T-helper 2 cell treated with Interferon-gamma antibody and Interleukin-4, amounts not matched to agents 5 μg/mL and 100 μg/mL, for 36 hours (primary cell): ENCODE data around the gene DLG4.
"Not testable (repeated sequence)": the region's sequence is repeated elsewhere in the genome, so short reads cannot be mapped to it uniquely, and the experiment has no call there.

Experiments
- DNase-seq: peaks from one replicate; pipeline ENCODE4 v3.0.0; 2021; ENCODE audit warnings: low spot score
- H3K27ac Mint-ChIP-seq: one replicate; pipeline ENCODE4 v1.8.0; 2021; ENCODE audit warnings: mild to moderate bottlenecking, mixed read lengths
- H3K27me3 Mint-ChIP-seq: one replicate; pipeline ENCODE4 v1.8.0; 2021; ENCODE audit warnings: low read depth, mixed read lengths
- H3K36me3 Mint-ChIP-seq: one replicate; pipeline ENCODE4 v1.8.0; 2021; ENCODE audit warnings: low read depth, mixed read lengths
- H3K4me1 Mint-ChIP-seq: one replicate; pipeline ENCODE4 v1.8.0; 2021; ENCODE audit warnings: low read depth, mixed read lengths
- H3K4me3 Mint-ChIP-seq: one replicate; pipeline ENCODE4 v1.8.0; 2022; ENCODE audit warnings: mild to moderate bottlenecking, moderate library complexity, mixed read lengths
- H3K9me3 Mint-ChIP-seq: one replicate; pipeline ENCODE4 v1.8.0; 2021; ENCODE audit warnings: mixed read lengths

DLG4 gene

GRCh38 chr17:7169565-7169908 is 50.1 kb downstream of the DLG4 start:
- not testable (repeated sequence) for DNase-seq, H3K27ac Mint-ChIP-seq, H3K9me3 Mint-ChIP-seq, H3K27me3 Mint-ChIP-seq, H3K36me3 Mint-ChIP-seq, H3K4me1 Mint-ChIP-seq, H3K4me3 Mint-ChIP-seq

DNA sequence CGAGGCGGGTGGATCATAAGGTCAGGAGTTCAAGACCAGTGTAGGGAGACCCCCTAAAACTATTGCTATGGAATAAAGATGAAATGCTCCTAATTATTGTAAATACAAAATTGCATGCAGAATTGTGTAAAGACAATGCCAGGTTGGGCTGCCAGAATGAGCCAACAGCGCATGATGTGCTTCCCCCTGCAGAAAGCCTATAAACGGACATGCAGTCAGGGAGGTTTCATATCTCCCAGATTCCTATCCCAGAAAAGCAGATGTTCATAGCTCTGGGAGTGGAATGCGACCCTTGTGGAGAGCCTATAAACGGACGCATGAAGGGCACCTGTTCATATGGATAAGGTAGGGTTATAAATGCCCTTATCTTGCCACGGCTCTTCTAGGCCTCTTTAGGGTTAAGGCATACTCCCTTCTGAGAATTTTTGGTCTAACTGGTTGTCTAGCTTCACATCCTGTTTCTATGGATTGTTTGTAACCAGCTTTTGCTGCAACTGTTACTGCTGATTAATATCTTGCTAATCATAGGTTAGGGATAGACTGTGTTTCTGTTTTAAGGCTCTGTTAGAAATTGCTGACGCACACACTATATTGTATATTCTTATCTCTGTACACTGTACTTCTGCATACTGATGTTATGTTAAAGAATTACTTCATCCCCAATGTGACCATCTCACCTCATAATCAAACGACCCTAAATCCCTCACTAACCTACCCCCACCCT is 50.6 kb downstream of the DLG4 start:
- not testable (repeated sequence) for H3K4me3 Mint-ChIP-seq, H3K27ac Mint-ChIP-seq, DNase-seq, H3K9me3 Mint-ChIP-seq, H3K36me3 Mint-ChIP-seq, H3K27me3 Mint-ChIP-seq, H3K4me1 Mint-ChIP-seq

GRCh38 chr17:7167832-7168231 is 51.8 kb downstream of the DLG4 start:
- no peak for DNase-seq
- Mint-ChIP-seq H3K36me3 (no peaks in the 10 kb centered on the region), H3K9me3 (no peaks in the 10 kb centered on the region), H3K27me3 (peaks cover 6% of the 10 kb centered on the region), H3K4me3 (no peak overlapping the region), H3K27ac (no peak overlapping the region), H3K4me1 (peaks cover 4% of the 10 kb centered on the region)

DNA sequence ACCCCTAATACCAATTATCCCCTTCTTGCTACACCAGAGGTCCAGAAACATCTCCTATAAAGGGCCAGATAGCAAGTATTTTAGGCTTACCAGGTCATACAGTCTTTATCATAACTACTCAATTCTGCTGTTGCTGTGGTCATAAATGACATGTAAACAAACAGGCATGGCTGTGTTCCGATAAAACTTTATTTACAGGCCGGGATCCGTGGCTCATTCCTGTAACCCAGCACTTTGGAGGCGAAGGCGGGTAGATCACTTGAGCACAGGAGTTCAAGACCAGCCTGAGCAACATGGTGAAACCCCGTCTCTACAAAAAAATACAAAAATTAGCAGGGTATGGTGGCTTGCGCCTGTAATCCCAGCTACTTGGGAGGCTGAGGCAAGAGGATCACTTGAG is 52.8 kb downstream of the DLG4 start:
- H3K36me3 Mint-ChIP-seq = no peaks in the 10 kb centered on the region
- H3K9me3 Mint-ChIP-seq = no peaks in the 10 kb centered on the region
- H3K27ac Mint-ChIP-seq = no peak overlapping the region
- no peak for DNase-seq
- H3K27me3 Mint-ChIP-seq = no peaks in the 10 kb centered on the region
- H3K4me3 Mint-ChIP-seq = no peak overlapping the region
- H3K4me1 Mint-ChIP-seq = peaks cover 4% of the 10 kb centered on the region

- H3K36me3 Mint-ChIP-seq, H3K4me1 Mint-ChIP-seq, H3K9me3 Mint-ChIP-seq, DNase-seq, H3K4me3 Mint-ChIP-seq, H3K27ac Mint-ChIP-seq, H3K27me3 Mint-ChIP-seq: not testable (repeated sequence)
Measured at GRCh38 chr17:7159571-7159970, 60.1 kb downstream of the DLG4 start.

DNA sequence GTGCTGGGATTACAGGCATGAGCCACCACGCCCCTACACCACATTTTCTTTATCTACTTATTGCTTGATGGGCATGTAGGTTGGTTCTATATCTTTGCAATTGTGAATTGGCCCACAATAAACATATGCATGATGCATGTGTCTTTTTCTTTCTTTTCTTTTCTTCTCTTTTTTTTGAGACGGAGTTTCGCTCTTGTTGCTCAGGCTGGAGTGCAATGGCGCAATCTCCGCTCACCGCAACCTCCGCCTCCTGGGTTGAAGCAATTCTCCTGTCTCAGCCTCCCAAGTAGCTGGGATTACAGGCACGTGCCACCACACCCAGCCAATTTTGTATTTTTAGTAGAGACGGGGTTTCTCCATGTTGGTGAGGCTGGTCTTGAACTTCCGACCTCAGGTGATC is 61.2 kb downstream of the DLG4 start:
- DNase-seq, H3K27ac Mint-ChIP-seq, H3K4me3 Mint-ChIP-seq, H3K36me3 Mint-ChIP-seq, H3K9me3 Mint-ChIP-seq, H3K4me1 Mint-ChIP-seq: not testable (repeated sequence)
- H3K27me3 Mint-ChIP-seq = peaks cover 13% of the 10 kb centered on the region

DNA sequence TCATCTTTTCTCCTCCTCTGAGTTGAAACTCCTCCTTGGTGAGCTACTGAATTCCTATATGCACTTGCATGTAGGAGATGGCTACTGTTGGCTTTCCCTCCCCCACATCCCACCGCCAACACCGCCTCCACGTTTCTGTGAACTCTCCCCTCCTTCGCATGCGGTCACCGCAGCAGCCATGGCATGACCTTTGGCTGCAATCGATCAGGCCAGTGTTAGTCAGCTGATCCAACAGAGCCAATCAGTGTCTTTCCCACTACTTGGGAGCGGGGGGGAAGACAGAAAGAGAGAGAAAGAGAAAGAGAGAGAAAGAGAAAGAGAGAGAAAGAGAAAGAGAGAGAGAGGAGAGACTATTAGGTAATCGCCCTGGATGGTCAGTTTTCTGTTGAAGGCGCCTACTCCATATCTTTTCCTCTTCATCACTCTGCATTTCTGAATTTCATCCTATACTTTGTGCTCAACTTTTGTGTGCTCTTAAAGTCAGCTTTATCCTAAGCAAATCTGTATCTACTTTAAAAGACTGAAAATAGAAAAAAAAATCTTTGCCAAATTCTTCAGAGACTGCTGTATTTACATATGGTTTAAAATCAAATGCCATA is 63.2 kb downstream of the DLG4 start:
- Mint-ChIP-seq H3K9me3 (no peaks in the 10 kb centered on the region), H3K27ac (no peak overlapping the region), H3K27me3 (peaks cover 19% of the 10 kb centered on the region), H3K4me1 (no peaks in the 10 kb centered on the region), H3K4me3 (no peak overlapping the region), H3K36me3 (no peaks in the 10 kb centered on the region)
- DNase-seq = no peak

GRCh38 chr17:7147772-7148171 is 71.9 kb downstream of the DLG4 start:
- Mint-ChIP-seq H3K9me3 (no peaks in the 10 kb centered on the region), H3K27ac (no peak overlapping the region), H3K4me1 (no peaks in the 10 kb centered on the region), H3K36me3 (no peaks in the 10 kb centered on the region), H3K27me3 (peaks cover 7% of the 10 kb centered on the region), H3K4me3 (no peak overlapping the region)
- DNase-seq = no peak

DNA sequence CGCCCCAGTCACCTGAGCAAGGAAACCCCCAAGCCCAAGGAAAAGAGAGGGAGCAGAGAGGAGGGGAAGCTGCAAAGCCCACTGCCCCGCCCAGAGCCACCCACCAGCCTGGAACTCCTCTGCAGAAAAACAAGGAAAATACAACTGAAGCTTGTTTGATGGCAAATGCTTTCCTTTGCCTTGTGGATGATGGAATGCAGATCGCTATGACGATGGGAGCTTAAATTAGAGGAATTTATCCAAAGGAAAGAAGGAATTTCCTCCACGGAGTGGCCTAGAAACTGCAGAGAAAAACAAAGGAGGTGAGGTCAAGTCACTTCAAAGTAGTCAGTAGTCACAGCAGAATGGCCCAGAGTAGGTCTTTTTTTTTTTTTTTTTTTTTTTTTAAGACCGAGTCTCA is 73.5 kb downstream of the DLG4 start:
- H3K4me3 Mint-ChIP-seq = no peak overlapping the region
- H3K4me1 Mint-ChIP-seq = no peaks in the 10 kb centered on the region
- no peaks in the 10 kb centered on the region for H3K9me3 Mint-ChIP-seq
- no peak overlapping the region for H3K27ac Mint-ChIP-seq
- H3K27me3 Mint-ChIP-seq = peaks cover 1% of the 10 kb centered on the region
- no peak for DNase-seq
- no peaks in the 10 kb centered on the region for H3K36me3 Mint-ChIP-seq

- H3K4me1 Mint-ChIP-seq = no peaks in the 10 kb centered on the region
- no peak overlapping the region for H3K27ac Mint-ChIP-seq
- DNase-seq = no peak
- no peak overlapping the region for H3K4me3 Mint-ChIP-seq
- H3K27me3 Mint-ChIP-seq = peaks cover 2% of the 10 kb centered on the region
- no peaks in the 10 kb centered on the region for H3K9me3 Mint-ChIP-seq
- H3K36me3 Mint-ChIP-seq = no peaks in the 10 kb centered on the region
Measured at GRCh38 chr17:7144213-7144612, 75.4 kb downstream of the DLG4 start.

- Mint-ChIP-seq H3K27me3 (peaks cover 11% of the 10 kb centered on the region), H3K36me3 (no peaks in the 10 kb centered on the region), H3K4me1 (no peaks in the 10 kb centered on the region), H3K4me3 (no peak overlapping the region), H3K27ac (no peak overlapping the region), H3K9me3 (no peaks in the 10 kb centered on the region)
- no peak for DNase-seq
Measured at GRCh38 chr17:7141824-7142223, 77.8 kb downstream of the DLG4 start.

GRCh38 chr17:7139400-7139799 is 80.2 kb downstream of the DLG4 start:
- H3K9me3 Mint-ChIP-seq = no peaks in the 10 kb centered on the region
- H3K27me3 Mint-ChIP-seq = peaks cover 15% of the 10 kb centered on the region
- DNase-seq = no peak
- H3K27ac Mint-ChIP-seq = no peak overlapping the region
- no peaks in the 10 kb centered on the region for H3K36me3 Mint-ChIP-seq
- no peak overlapping the region for H3K4me3 Mint-ChIP-seq
- H3K4me1 Mint-ChIP-seq = peaks cover 4% of the 10 kb centered on the region

DNA sequence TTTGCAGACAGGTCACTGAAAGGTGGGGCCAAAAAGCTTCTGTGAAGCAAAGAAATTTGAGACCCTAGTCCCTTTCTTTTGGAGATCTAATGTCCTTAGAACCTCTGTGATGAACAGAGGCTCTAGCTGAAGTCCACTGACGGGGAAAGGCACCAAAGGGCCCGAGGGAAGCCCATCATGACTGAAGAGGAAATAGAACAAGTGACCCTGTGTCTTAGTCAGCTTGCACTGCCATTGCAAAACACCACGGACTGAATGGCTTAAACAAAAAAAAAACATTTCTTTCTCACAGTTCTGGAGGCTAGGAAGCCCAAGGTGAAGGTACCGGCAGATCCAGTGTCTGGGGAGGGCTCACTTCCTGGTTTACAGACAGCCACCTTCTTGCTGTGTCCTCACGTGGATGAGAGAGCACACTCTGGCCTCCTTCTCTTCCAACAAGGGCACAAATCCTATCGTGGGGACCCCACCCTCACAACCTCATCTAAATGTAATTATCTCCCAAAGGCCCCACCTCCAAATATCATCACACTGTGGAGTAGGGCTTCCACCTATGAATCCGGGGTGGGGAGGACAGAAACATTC is 80.7 kb downstream of the DLG4 start:
- Mint-ChIP-seq H3K27ac (no peak overlapping the region), H3K4me3 (no peak overlapping the region), H3K36me3 (no peaks in the 10 kb centered on the region), H3K9me3 (no peaks in the 10 kb centered on the region), H3K4me1 (peaks cover 4% of the 10 kb centered on the region), H3K27me3 (peaks cover 15% of the 10 kb centered on the region)
- no peak for DNase-seq

GRCh38 chr17:7137171-7137943 is 82.3 kb downstream of the DLG4 start:
- no peak overlapping the region for H3K4me3 Mint-ChIP-seq
- DNase-seq = no peak
- H3K36me3 Mint-ChIP-seq = no peaks in the 10 kb centered on the region
- H3K4me1 Mint-ChIP-seq = peaks cover 15% of the 10 kb centered on the region
- peaks cover 15% of the 10 kb centered on the region for H3K27me3 Mint-ChIP-seq
- no peaks in the 10 kb centered on the region for H3K9me3 Mint-ChIP-seq
- H3K27ac Mint-ChIP-seq = no peak overlapping the region
